ENCODE results near the gene ZNF180.

DNA sequence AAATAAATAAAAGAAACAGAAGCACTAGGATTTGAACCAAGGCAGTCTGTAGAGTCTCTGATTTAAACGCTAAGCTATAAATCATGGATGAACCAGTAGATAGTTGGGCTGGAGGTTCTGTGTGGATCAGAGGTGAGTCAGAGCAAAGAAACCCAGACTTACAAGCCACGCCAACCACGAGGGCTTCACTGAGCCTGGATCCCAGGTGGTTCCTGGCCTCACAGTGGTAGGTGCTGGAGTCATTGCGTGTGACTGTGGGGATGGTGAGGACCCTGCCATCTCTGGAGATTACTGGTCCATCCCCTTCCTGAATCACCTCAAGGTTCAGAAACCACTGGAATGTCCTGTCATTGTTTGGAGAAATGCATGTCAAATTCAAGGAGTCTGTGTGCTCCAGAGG lies 48.4 kb upstream of the ZNF180 start:
- TF ChIP-seq, protein P1, sequence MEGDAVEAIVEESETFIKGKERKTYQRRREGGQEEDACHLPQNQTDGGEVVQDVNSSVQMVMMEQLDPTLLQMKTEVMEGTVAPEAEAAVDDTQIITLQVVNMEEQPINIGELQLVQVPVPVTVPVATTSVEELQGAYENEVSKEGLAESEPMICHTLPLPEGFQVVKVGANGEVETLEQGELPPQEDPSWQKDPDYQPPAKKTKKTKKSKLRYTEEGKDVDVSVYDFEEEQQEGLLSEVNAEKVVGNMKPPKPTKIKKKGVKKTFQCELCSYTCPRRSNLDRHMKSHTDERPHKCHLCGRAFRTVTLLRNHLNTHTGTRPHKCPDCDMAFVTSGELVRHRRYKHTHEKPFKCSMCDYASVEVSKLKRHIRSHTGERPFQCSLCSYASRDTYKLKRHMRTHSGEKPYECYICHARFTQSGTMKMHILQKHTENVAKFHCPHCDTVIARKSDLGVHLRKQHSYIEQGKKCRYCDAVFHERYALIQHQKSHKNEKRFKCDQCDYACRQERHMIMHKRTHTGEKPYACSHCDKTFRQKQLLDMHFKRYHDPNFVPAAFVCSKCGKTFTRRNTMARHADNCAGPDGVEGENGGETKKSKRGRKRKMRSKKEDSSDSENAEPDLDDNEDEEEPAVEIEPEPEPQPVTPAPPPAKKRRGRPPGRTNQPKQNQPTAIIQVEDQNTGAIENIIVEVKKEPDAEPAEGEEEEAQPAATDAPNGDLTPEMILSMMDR (conservative IDR thresholded peaks at IDR 0.05; ENCODE audit: low read length): no peak
- TF ChIP-seq EZH2phosphoT487 (IDR thresholded peaks at IDR 0.05; ENCODE audit: borderline replicate concordance, low read depth, low read length): no peak

All from OCI-LY7 (cell line).